K562 (cell line): Measurements from ENCODE around the gene PLXNB2. TPM values are rescaled to one million over a fixed set of nuclear protein-coding genes. Genes with fewer than 3 reads are reported as not detected.

Experiments used
- E2F5 ChIP-seq: sonication (generic); formaldehyde crosslinking; IDR thresholded peaks from 2 replicates; pipeline ENCODE4 v1.8.0; 2022; ENCODE audit warnings: mild to moderate bottlenecking, missing genetic modification reagents
- E2F6 ChIP-seq, 2 experiments: IDR thresholded peaks; 2 replicates each; pipeline ENCODE4 v1.6.1; 2011; ENCODE audit warnings: borderline replicate concordance in 1 of 2, control low read depth in 1 of 2, low read depth in 1 of 2, low read length in 1 of 2, mild to moderate bottlenecking in 1 of 2, mixed read lengths in 1 of 2, moderate library complexity in 1 of 2; ENCODE audit not compliant: insufficient read depth in 1 of 2, insufficient read length in 1 of 2, poor library complexity in 1 of 2, severe bottlenecking in 1 of 2; ENCODE audit errors: extremely low read depth in 1 of 2
- E4F1 ChIP-seq: fragments of 250-450 bp; sonication (Bioruptor Pico); IDR thresholded peaks from 2 replicates; pipeline ENCODE4 v1.5.0; 2021; ENCODE audit warnings: mild to moderate bottlenecking, borderline replicate concordance
- FOXP4 ChIP-seq: sonication (generic); formaldehyde crosslinking; IDR thresholded peaks from 2 replicates; pipeline ENCODE4 v1.8.0; 2022; ENCODE audit warnings: mild to moderate bottlenecking, missing genetic modification reagents, borderline replicate concordance
- GTF2B ChIP-seq: IDR thresholded peaks from 2 replicates; pipeline ENCODE4 v1.6.1; 2011; ENCODE audit not compliant: insufficient read length; ENCODE audit errors: extremely low read depth
- HINFP ChIP-seq: fragments of 450-650 bp; conservative IDR thresholded peaks from 2 replicates; pipeline ENCODE4 v1.6.1; 2016; ENCODE audit warnings: missing genetic modification characterization, low read depth, mild to moderate bottlenecking, control low read depth, missing compliant biosample characterization
- MIER1 ChIP-seq: fragments of 450-650 bp; IDR thresholded peaks from 2 replicates; pipeline ENCODE4 v1.6.1; 2016; ENCODE audit warnings: antibody characterized with exemption, mild to moderate bottlenecking, low read depth
- SMAD3 ChIP-seq: fragments of 450-650 bp; formaldehyde crosslinking; conservative IDR thresholded peaks from 2 replicates; pipeline ENCODE4 v1.4.0; 2020; ENCODE audit warnings: mild to moderate bottlenecking
- THRA ChIP-seq: fragments of 450-650 bp; IDR thresholded peaks from 2 replicates; pipeline ENCODE4 v1.6.1; 2017; ENCODE audit warnings: mild to moderate bottlenecking, moderate library complexity
- THRB ChIP-seq: fragments of 450-650 bp; formaldehyde crosslinking; conservative IDR thresholded peaks from 2 replicates; pipeline ENCODE4 v1.4.0; 2022; ENCODE audit warnings: mild to moderate bottlenecking, missing genetic modification characterization
- ZNF23 ChIP-seq: fragments of 250-450 bp; sonication (Bioruptor Pico); IDR thresholded peaks from 2 replicates; pipeline ENCODE4 v1.4.0; 2020; ENCODE audit warnings: mild to moderate bottlenecking
- ZNF24 ChIP-seq: fragments of 450-650 bp; IDR thresholded peaks from 2 replicates; pipeline ENCODE4 v1.6.1; 2016
- polyA plus RNA-seq, 8 experiments: library from polyadenylated mRNA; depleted of rRNA in 4 of 8; stranded (reverse) in 5 of 8; unstranded in 3 of 8; fragments of >200 nt; fragmentation: Nextera tagmentation in 2 of 8; fragmentation: Illumina TruSeq in 1 of 8; extraction: Ambion mirVana in 2 of 8; extraction: Trizol in 1 of 8; gene quantifications; 2 replicates each; pipeline versions ENCODE4 v1.2.1 to v1.2.3, GENCODE V29; 2011 to 2014; ENCODE audit warnings: inconsistent platforms in 1 of 8, missing spikeins in 1 of 8
- total RNA-seq, 7 experiments: library from RNA; depleted of rRNA in 6 of 7; stranded (reverse); fragments of >200 nt in 6 of 7; fragmentation: Illumina TruSeq in 2 of 7; extraction: Trizol in 2 of 7; gene quantifications; 2 replicates each; pipeline versions ENCODE4 v1.2.1 to v1.2.3, GENCODE V29; 2011 to 2021; ENCODE audit warnings: low replicate concordance in 1 of 7

The PLXNB2 gene
- total and polyA plus RNA-seq, 9 of the 15 experiments (the other 6 are each of a cell fraction or from before 2014, with no cell fraction given) = 0.15 to 45.1 (median 13.6) TPM

- TF ChIP-seq GTF2B (no peak), SMAD3 (CRISPR knock-in tag) (no peak), E2F5 (CRISPR knock-in tag) (no peak), FOXP4 (CRISPR knock-in tag) (no peak), ZNF24 (no peak), HINFP (tag) (no peak), MIER1 (no peak), E4F1 (CRISPR knock-in tag) (no peak), ZNF23 (no peak), THRA (no peak), THRB (no peak), E2F6 (IDR thresholded peaks at IDR 0.05; ENCODE audit: borderline replicate concordance in 1 of 2, extremely low read depth in 1 of 2, insufficient read depth in 1 of 2, insufficient read length in 1 of 2, low read depth in 1 of 2, low read length in 1 of 2, poor library complexity in 1 of 2, severe bottlenecking in 1 of 2) (peak in 1 of 2 experiments; percentile 78)
Observed at GRCh38 chr22:50342651-50343540, 35.5 kb upstream of the PLXNB2 start, which contains the start of gene PPP6R2 (continued).
